ENCODE results near the gene RNH1. TPM values are rescaled to one million over a fixed set of nuclear protein-coding genes. Genes with fewer than 3 reads are reported as not detected.

RNH1 gene
- total RNA-seq, 1 experiment from 2014 or later: 147 TPM

- no peak for DNase-seq (ENCODE audit: low read depth)
Measured at GRCh38 chr11:459511-460220, 47.4 kb downstream of the RNH1 start.

GRCh38 chr11:457111-457760 lies 49.8 kb downstream of the RNH1 start:
- DNase-seq (ENCODE audit: low read depth): no peak

GRCh38 chr11:456533-456932 lies 50.5 kb downstream of the RNH1 start:
- no peak for DNase-seq (ENCODE audit: low read depth)

GRCh38 chr11:455566-456147 lies 51.4 kb downstream of the RNH1 start:
- DNase-seq (ENCODE audit: low read depth): no peak

DNA sequence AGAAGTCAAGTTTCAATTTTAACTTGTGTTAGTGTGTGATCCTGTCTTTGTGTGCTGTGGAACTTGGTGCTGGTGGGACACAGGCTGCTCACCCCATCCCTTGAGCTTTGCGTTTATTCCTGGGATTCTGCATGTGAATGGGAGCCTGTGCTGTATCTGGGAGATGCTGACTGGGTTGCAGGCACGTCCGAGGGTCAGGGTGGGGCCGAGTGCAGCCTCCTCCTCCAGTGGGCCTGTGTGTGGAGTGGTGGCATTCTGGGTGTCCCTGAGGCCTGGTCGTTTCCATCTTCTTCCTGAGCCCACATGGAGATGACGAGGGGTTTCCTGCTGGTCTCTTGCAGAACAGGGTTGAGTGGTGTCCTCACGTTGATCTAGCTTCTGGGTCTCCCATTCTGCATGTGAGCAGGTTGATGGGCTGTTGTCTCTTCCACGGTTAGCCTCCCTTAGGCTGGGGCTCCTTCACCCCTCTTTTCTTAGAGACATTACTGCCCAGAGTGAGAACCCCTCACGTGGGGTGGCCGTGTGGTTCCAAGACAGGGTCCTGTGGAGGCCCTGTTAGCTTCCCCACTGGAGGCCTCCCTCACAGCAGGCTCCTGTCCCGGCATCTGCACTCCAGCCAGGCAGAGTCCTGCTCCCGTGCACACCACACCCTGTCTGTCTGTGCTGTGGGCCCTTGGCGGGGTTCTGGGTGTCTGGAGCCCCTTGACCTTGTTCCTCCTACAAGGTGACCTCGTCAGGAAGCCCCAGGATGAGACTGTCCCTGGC lies 52.1 kb downstream of the RNH1 start:
- no peak for DNase-seq (ENCODE audit: low read depth)

DNA sequence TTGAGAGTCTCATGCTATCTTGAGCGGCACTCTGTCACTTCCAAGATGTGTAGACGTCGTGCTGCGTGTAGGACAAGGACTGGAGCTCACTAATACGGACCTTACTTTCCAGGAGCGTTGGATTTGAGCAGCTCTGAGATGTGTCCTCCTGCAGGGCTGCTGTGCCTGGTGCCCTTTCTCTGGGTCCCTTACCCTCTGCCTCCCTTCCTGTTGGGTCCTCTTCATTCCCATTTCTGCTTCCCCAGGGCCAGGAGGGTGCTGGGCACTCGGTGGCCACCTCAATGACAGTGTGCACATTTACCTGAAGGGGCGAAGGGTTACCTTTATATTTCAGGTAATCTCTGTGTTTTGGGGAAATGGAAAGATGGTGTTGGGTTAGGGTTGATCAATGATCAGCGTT lies 53.0 kb downstream of the RNH1 start:
- DNase-seq (ENCODE audit: low read depth): no peak

DNA sequence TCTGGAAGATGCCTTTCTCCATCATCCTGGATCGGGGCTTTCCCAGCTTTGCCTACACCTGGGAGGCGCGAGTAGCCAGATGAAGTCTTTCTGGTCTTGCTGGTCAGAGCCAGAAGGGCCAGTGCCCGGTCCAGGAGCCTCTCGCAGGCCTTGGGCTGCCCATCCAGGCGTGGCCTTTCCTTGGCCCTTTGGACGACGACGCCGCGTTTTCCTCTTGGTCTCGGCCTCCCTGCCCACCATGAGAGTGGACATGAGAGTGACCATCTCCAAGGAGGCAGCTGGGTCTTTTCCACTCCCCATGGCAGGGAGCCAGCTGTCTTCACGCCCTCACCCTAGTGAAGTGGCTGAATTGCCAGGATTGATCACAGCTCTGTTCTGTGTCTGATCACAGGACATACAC lies 53.5 kb downstream of the RNH1 start:
- no peak for DNase-seq (ENCODE audit: low read depth)

DNA sequence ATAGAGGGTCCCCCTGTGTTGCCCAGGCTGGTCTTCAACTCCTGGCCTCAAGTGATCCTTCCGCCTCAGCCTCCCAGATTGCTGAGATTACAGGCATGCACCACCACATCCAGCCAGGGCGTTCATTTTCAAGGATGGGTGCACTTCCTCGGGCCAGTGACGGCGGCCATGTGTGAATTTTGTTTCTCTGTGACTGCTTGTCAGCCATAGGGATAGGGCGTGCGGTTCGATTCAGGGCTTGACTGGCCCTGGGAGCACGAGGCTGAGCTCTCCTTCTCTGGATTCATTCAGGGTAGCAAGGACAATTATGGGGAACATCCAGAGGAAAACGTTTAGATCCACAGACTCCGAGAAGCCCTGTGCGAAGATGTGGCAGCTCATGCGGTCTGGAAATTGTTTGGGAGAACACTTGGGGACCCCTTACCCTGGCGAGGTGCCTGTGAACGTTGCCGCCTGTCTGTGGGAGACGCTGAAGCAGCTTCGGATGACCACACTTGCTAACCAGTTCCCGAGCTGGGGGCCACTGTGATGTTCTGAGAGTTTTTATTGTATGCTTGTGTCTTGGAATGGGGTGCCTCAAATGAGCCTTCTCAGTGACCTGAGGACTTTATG lies 54.0 kb downstream of the RNH1 start:
- no peak for DNase-seq (ENCODE audit: low read depth)

GRCh38 chr11:452203-452744 lies 54.8 kb downstream of the RNH1 start:
- no peak for DNase-seq (ENCODE audit: low read depth)

DNA sequence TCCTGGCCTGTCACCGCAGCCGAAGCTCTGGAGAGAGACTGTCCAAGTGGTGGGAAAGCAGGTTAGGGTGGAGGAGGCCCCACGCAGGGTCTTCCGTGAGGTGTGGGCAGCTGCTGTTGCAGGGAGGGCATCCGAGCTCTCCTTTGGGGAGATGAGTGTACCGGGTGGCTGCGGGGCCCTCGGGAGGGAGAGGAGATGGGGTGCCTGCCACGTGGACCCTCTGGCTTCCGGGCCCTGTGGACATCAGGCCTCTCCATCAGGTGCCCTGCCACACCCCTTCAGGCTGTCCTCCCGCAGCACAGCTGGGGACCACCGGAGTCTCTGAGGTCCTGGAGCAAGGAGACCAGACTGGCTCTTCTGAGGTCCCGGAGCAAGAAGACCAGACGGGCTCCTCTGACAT lies 55.3 kb downstream of the RNH1 start:
- DNase-seq (ENCODE audit: low read depth): no peak

GRCh38 chr11:450809-451451 lies 56.1 kb downstream of the RNH1 start:
- peak; percentile 67 for DNase-seq (ENCODE audit: low read depth)

DNA sequence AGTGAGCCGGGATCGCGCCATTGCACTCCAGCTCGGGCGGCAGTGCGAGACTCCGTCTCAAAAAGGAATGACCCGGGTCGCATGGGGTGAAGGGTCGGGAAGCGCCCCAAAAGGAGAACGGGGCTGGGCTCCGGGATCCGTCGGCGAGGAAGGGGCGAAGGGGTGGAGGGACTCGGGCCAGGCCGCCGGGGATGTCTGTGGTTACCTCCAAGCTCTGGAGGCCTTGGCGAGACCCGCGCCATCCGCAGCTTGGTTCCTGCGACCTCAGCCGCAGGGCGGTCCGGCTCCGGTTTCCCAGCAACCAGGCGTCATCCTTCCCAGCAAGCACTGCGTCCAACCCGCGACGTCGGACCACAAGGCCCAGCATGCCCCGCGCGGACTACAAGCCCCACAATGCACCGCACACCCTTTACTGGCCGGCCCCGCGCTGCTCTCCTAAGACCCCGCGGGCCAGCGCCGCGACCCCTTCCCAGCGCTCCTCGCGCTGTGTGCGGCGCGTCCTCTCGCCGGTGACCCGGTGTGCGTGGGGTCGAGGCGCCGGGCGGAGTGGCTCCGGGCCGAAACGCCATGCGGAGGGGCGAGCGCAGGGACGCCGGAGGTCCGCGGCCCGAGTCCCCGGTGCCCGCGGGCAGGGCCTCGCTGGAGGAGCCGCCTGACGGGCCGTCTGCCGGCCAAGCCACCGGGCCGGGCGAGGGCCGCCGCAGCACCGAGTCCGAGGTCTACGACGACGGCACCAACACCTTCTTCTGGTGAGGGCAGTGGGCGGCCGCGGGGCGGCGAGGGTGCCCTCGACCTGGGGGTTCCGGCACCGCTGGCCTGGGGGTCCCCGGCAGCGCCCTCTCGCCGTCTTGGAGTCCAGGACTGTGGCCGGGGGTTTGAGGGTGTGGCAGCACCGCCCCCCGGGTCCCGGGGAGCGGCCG lies 56.9 kb downstream of the RNH1 start, which contains the start of gene PTDSS2:
TSS of gene PTDSS2 (plus strand) at position 391 of the 920 bp plus-strand sequence. CDS start at position 568, 177 bp downstream.
- DNase-seq (ENCODE audit: low read depth): peak; percentile 92

GRCh38 chr11:447923-448731 lies 58.9 kb downstream of the RNH1 start:
- peak; percentile 82 for DNase-seq (ENCODE audit: low read depth)

- DNase-seq (ENCODE audit: low read depth): no peak
Measured at GRCh38 chr11:446891-447290, 60.2 kb downstream of the RNH1 start.

- no peak for DNase-seq (ENCODE audit: low read depth)
Measured at GRCh38 chr11:445765-446588, 61.1 kb downstream of the RNH1 start.
